Panc1 (cell line): ENCODE data around the gene AKAP13.

ENCODE experiments used
- CTCF ChIP-seq: fragments of 450-650 bp; IDR thresholded peaks from 2 replicates; pipeline ENCODE4 v1.5.1; 2017; ENCODE audit warnings: mild to moderate bottlenecking
- TCF7L2 ChIP-seq: IDR thresholded peaks from 2 replicates; pipeline ENCODE4 v1.6.1; 2011; ENCODE audit warnings: mild to moderate bottlenecking, low read depth, low read length, inconsistent platforms

- TF ChIP-seq CTCF (no peak), TCF7L2 (no peak)
Measured at GRCh38 chr15:85627213-85627935, 247.0 kb downstream of the AKAP13 start.
